Measurements from ENCODE around the gene PPP1R10. TPM values are rescaled to one million over a fixed set of nuclear protein-coding genes. Genes with fewer than 3 reads are reported as not detected.

The PPP1R10 gene
- total and polyA plus RNA-seq, 2 of the 13 experiments (the other 11 are each of a cell fraction or from before 2014, with no cell fraction given) = 26.3 to 38.4 TPM

GRCh38 chr6:30615219-30615957 is 1.7 kb downstream of the PPP1R10 start (continued):
- TF ChIP-seq ZNF597 (CRISPR knock-in tag; IDR thresholded peaks at IDR 0.05) = no peak
- TF ChIP-seq, protein P1, sequence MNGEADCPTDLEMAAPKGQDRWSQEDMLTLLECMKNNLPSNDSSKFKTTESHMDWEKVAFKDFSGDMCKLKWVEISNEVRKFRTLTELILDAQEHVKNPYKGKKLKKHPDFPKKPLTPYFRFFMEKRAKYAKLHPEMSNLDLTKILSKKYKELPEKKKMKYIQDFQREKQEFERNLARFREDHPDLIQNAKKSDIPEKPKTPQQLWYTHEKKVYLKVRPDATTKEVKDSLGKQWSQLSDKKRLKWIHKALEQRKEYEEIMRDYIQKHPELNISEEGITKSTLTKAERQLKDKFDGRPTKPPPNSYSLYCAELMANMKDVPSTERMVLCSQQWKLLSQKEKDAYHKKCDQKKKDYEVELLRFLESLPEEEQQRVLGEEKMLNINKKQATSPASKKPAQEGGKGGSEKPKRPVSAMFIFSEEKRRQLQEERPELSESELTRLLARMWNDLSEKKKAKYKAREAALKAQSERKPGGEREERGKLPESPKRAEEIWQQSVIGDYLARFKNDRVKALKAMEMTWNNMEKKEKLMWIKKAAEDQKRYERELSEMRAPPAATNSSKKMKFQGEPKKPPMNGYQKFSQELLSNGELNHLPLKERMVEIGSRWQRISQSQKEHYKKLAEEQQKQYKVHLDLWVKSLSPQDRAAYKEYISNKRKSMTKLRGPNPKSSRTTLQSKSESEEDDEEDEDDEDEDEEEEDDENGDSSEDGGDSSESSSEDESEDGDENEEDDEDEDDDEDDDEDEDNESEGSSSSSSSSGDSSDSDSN (CRISPR knock-in tag; IDR thresholded peaks at IDR 0.05) = peak; percentile 12; the same call in 1 of the 2 replicates
- TF ChIP-seq U2AF2 (IDR thresholded peaks at IDR 0.05; ENCODE audit: low read depth, low read length) = no peak
- 0 out of 2 replicates have a peak, but pooled peaks have one; percentile 30 for TF ChIP-seq WIZ (CRISPR knock-in tag; IDR thresholded peaks at IDR 0.05)
- TF ChIP-seq ELF4 (CRISPR knock-in tag; IDR thresholded peaks at IDR 0.05; ENCODE audit: borderline replicate concordance) = 0 out of 2 replicates have a peak, but pooled peaks have one; percentile 19
- TF ChIP-seq ZSCAN9 (CRISPR knock-in tag; IDR thresholded peaks at IDR 0.05; ENCODE audit: borderline replicate concordance) = 0 out of 2 replicates have a peak, but pooled peaks have one; percentile 20
- TF ChIP-seq ZNF879 (CRISPR knock-in tag; IDR thresholded peaks at IDR 0.05) = 0 out of 2 replicates have a peak, but pooled peaks have one; percentile 41
- TF ChIP-seq ZNF263 (CRISPR knock-in tag; IDR thresholded peaks at IDR 0.05) = peak; percentile 67
- TF ChIP-seq, protein P2, sequence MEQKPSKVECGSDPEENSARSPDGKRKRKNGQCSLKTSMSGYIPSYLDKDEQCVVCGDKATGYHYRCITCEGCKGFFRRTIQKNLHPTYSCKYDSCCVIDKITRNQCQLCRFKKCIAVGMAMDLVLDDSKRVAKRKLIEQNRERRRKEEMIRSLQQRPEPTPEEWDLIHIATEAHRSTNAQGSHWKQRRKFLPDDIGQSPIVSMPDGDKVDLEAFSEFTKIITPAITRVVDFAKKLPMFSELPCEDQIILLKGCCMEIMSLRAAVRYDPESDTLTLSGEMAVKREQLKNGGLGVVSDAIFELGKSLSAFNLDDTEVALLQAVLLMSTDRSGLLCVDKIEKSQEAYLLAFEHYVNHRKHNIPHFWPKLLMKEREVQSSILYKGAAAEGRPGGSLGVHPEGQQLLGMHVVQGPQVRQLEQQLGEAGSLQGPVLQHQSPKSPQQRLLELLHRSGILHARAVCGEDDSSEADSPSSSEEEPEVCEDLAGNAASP (CRISPR knock-in tag; IDR thresholded peaks at IDR 0.05; ENCODE audit: borderline replicate concordance) = peak; percentile 24; the same call in 1 of the 2 replicates
- TF ChIP-seq ZBTB7B (CRISPR knock-in tag; IDR thresholded peaks at IDR 0.05) = 0 out of 2 replicates have a peak, but pooled peaks have one; percentile 21
- TF ChIP-seq ATF1 (CRISPR knock-in tag; IDR thresholded peaks at IDR 0.05) = peak; percentile 59; the same call in 1 of the 2 replicates
- 0 out of 2 replicates have a peak, but pooled peaks have one; percentile 16 for TF ChIP-seq ZNF205 (CRISPR knock-in tag; IDR thresholded peaks at IDR 0.05)
- no peak for TF ChIP-seq ZNF614 (CRISPR knock-in tag; IDR thresholded peaks at IDR 0.05; ENCODE audit: borderline replicate concordance)
- peak; percentile 32; the same call in 1 of the 2 replicates for TF ChIP-seq ZFP1 (CRISPR knock-in tag; IDR thresholded peaks at IDR 0.05)
- peak; percentile 97 for TF ChIP-seq RBM22 (optimal IDR thresholded peaks at IDR 0.05; ENCODE audit: low read length)
- peak; percentile 34 for TF ChIP-seq NKX3-1 (CRISPR knock-in tag; IDR thresholded peaks at IDR 0.05)
- TF ChIP-seq ZNF335 (CRISPR knock-in tag; IDR thresholded peaks at IDR 0.05) = peak; percentile 34; the same call in 1 of the 2 replicates
- peak; percentile 75; the same call in 1 of the 2 replicates for TF ChIP-seq POLR2AphosphoS5 (IDR thresholded peaks at IDR 0.05; ENCODE audit: low read depth, low read length)
- no peak; the same call in 1 of the 2 replicates for TF ChIP-seq ZNF776 (CRISPR knock-in tag; IDR thresholded peaks at IDR 0.05)
- TF ChIP-seq ZNF17 (CRISPR knock-in tag; IDR thresholded peaks at IDR 0.05) = 0 out of 2 replicates have a peak, but pooled peaks have one; percentile 25
- TF ChIP-seq HNF1B (CRISPR knock-in tag; IDR thresholded peaks at IDR 0.05) = 0 out of 2 replicates have a peak, but pooled peaks have one; percentile 9
